Stimulated activated CD4-positive, alpha-beta T cell treated with anti-CD3 and anti-CD28 coated beads, Interleukin-1b, Interleukin-23, amount 100 ng/mL, for 1 hour (primary cell): Measurements from ENCODE around the gene TIAM2.
"Not testable (repeated sequence)": the region's sequence is repeated elsewhere in the genome, so short reads cannot be mapped to it uniquely, and the experiment has no call there.

Experiments used
- DNase-seq, 2 donors: peaks; one replicate each; pipeline ENCODE4 v3.0.0-alpha.2; 2020; ENCODE audit warnings: low read depth in 2 of 2

Gene TIAM2

DNA sequence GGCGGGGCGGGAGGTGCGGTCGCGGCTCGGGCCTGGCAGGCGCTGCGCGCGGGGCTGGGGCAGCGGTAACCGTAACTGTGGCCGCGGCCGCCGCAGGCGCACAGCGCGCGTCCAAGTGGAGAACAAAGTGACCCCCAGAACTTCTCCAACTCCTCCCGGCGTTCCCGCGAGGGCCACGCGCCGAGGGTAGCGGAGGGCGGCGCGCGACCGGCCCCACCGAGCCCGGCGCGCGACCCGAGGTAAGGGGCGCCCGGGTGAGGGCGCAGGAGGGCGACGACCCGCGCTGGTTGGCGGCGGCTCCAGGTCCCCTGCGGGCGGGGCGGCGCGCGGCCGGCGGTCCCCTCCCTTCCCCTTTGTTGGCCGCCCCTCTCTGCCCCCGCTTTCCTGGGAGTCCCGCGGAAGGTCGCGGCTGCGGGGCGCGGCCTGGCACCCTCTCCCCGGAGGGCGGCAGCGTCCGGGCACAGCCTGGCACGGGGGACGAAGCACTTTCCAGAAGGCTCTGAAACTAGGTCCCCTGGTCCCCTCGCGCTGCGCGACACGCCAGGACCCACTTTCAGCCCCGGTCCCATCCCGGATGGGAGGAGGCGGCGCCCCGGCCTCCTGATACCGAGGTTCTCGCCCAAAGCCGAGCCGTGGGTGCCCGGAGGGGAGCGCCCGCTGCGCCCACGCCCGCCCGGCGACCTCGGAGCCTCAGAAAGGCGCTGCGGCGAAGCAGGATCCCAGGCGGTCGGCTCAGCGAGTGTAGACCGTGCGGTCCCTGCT lies at the start of gene TIAM2:
Gene TIAM2 (plus strand): TSS at position 62 of the 762 bp plus-strand sequence. CDS start 133,909 bp downstream, outside the sequence.
- peak in 1 of 2 donors; percentile 17 for DNase-seq

DNA sequence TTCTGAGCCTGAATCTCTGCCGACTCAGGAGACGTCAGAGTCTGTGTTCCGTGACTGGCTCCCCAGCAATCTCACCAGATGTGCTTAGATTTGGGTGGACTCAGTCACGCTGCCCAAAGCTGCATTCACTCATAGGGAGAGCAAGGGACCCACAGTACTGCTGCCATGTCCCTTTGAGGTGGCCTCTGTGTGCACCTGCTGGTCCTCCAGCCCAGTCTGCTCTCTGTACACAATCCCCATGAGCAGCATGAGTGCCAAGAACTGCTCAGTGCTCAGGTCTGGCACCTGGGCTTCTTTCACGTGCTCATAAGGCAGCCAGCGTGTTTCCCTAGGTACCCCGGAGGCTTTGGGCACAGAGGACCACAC lies 44.2 kb upstream of the TIAM2 start:
- DNase-seq: no peak

DNA sequence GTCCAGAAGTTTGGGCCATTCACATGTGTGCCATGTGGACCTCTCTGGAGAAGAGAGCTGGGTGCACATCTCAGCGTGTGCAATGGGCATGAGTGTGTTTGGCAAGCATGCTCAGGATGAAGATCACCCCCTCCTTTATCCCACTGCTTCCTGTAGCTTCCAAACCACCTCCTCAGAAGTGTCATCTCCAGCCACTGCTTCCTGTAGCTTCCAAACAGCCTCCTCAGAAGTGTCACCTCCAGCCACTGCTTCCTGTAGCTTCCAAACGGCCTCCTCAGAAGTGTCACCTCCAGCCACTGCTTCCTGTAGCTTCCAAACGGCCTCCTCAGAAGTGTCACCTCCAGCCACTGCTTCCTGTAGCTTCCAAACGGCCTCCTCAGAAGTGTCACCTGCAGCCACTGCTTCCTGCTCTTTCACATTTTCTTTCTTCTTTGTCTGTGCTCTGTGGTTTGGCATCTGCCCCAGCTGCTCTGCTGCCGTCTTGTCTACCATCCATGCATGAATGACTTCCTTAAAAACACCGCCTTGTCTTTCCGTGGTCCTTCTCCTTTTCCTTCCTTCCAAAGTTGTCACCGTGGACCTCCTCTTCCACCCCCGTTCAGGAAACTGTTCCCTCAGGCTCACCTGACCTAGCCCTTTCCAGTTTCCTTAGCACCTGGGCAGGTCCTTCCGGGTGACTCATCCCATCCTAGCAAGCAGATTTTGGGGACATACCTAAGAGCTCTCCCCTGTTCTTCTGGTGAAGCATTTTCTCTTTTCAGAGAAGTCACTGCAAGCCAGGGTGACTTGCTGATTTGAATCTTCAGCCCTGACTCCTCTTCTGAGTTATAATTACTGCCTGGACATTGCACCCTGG lies 43.5 kb upstream of the TIAM2 start:
- DNase-seq: no peak

- no peak for DNase-seq
Measured at GRCh38 chr6:154953644-154954043, 41.5 kb upstream of the TIAM2 start.

- no peak for DNase-seq
Measured at GRCh38 chr6:154954347-154954746, 40.8 kb upstream of the TIAM2 start.

GRCh38 chr6:154956771-154957522 lies 38.2 kb upstream of the TIAM2 start:
- no peak for DNase-seq

- DNase-seq: no peak
Measured at GRCh38 chr6:154958469-154958868, 36.6 kb upstream of the TIAM2 start.

DNA sequence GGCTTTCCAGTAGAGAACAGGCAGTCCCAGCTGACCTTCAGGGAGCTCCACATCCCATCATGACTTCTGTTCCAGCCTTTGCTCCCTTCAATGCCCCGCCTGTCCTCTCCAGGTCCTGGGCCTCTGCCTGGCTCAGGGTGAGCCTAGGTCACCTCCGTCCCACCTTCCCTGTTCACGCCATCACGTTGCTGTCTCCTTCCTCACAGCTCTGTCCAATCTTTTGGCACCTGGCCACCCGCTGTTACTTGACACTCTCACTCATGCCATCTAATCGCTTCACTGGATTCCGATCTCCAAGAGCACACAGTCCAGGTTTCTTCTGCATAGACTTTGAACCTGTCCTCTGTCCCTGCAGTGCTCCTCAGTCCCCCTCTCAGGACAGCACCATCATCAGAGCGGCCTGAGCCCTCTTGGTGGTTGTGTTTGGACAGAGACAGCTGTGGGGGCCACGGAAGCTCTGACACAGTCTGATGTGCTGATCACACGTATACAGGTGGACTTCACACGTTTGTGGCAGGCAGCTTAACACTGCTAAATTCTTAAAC lies 34.7 kb upstream of the TIAM2 start:
- DNase-seq: no peak

- DNase-seq: no peak
Measured at GRCh38 chr6:154960854-154961530, 34.1 kb upstream of the TIAM2 start.

- DNase-seq: no peak
Measured at GRCh38 chr6:154962753-154963152, 32.4 kb upstream of the TIAM2 start.

DNA sequence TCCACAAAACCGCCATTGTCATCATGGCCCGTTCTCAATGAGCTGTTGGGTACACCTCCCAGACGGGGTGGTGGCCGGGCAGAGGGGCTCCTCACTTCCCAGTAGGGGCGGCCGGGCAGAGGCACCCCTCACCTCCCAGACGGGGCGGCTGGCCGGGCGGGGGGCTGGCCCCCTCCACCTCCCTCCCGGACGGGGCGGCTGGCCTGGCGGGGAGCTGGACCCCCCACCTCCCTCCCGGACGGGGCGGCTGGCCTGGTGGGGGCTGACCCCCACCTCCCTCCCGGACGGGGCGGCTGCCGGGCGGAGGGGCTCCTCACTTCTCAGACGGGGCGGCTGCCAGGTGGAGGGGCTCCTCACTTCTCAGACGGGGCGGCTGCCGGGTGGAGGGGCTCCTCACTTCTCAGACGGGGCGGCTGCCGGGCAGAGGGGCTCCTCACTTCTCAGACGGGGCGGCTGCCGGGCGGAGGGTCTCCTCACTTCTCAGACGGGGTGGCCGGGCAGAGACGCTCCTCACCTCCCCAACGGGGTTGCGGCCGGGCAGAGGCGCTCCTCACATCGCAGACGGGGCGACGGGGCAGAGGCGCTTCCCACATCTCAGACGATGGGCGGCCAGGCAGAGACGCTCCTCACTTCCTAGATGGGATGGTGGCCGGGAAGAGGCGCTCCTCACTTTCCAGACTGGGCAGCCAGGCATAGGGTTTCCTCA lies 28.9 kb upstream of the TIAM2 start:
- not testable (repeated sequence) for DNase-seq

DNA sequence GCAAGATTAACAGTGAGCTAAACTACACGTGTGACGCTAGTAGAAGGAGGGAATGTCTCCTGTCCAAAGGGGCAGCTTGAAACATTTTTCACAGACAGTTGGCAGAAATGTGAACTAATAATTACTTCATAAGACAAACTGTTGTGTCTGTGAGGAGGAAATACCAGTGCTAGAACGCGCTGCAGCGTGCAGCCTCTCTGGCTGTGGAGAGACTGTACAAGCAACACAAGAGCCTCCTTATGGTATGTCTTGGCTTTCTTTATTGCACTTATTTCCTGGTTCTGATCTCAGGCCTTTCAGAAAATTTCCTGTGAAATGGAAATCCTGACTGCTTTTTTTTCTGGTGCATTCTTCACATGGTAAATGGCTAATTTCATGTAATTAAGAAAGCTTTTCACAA lies 25.3 kb upstream of the TIAM2 start:
- DNase-seq: no peak

DNA sequence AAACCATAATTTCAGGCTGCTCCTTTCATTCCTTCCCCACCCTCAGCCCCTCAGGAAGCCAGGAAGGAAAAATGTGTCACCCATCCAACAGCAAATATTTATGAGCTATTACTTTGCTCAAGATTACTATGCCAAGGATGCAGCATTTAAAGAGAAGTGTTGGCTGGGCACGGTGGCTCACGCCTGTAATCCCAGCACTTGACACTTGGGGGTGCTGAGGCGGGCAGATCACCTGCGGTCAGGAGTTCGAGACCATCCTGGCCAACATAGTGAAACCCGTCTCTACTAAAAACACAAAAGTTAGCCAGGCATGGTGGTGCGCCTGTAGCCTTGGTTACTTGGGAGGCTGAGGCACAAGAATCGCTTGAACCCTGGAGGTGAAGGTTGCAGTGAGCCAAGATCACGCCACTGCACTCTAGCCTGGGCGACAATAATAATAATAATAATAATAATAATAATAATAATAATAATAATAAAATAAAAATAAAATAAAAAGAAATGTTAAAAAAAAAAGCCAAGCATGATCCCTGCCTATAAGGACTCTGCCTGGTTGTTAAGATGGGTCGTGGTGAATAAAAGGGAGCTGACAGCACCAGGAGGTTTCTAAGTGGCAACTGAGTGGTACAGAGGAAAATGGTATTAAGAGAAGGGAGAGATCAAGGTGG lies 20.5 kb upstream of the TIAM2 start:
- no peak for DNase-seq

GRCh38 chr6:154977588-154977987 lies 17.5 kb upstream of the TIAM2 start:
- DNase-seq: no peak

DNA sequence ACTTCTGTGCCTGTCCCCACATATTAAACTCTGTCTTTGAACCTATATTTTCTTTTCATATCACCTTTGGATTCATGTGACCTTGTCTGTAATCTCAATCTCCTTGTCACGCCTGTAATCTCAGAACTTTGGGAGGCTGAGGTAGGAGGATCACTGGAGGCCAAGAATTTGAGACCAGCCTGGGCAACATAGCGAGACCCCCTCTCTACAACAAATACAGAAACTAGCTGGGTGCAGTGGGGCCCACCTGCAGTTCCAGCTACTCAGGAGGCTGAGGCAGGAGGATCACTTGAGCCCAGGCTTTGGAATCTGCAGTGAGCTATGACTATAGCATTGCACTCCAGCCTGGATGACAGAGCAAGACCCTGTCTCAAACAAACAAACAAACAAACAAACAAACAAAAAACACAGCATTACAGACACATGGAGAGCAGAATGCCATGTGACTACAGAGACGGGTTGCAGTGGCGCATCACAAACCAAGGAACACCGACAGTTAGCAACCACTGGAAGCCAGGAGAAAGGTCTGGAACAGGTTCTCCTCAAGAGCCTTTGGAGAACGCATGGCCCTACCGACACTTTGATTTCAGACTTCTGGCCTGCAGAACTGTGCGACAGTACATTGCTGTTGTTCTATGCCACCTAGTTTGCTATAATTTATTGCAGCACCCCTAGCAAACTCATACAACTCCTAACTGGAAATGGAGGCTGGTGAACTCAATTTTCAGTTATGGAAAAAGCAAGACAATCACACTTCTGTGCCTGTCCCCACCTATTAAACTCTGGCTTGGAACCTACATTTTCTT lies 14.6 kb upstream of the TIAM2 start:
- DNase-seq: no peak

DNA sequence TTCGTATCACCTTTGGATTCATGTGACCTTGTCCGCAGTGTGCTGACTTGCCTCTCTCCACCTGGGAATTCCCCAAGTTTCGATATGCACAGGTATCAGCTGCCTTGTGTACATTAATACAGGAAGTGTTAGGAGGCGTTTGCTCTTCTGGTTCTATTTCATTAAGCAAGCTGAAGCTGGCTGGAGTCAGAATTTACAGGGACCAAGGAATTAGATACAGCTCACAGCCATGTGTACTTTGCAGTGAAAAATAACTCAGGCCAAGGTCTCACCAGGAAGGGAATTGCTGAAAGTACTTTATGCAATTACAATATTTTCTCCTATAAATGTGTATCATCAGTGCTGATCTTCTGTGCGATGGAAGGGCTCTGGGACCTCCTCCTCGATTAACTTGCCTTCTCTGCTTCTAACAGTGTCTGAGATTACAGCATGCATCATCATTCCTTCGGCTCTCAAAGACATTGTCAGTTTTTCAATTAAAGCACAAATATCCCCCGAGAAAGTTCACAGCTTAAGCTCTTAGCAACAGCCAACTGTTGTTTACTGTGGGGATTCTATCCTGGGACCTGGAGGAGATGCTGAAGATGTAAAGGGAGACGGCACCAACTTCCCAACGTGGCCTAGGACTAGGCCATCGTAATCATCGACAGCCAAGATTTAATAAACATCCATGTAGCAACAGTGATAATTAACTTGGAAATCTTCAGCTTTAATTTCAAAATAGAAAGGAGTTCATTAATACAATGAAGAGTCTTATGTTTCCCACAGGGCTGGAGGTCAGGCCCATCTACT lies 13.8 kb upstream of the TIAM2 start:
- no peak for DNase-seq

DNA sequence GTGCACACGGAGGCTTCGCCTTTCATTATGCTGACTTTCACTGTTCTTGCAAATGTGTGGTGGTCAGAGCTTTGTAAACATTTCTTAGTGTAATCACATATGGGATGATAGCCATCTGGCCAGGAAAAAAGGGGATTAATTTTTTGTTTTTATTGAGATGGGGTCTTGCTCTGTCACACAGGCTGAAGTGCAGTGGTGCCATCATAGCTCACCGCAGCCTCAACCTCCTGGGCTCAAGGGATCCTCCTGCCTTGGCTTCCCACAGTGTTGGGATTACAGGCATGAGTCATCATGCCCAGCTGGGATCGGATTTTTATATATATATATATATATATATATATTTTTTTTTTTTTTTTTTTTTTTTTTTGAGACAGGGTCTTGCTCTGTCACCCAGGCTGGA lies 11.0 kb upstream of the TIAM2 start:
- DNase-seq: no peak

- no peak for DNase-seq
Measured at GRCh38 chr6:154986787-154987235, 8.3 kb upstream of the TIAM2 start.

GRCh38 chr6:154989448-154989847 lies 5.7 kb upstream of the TIAM2 start:
- no peak for DNase-seq
